Spleen (tissue), 11 donors: ENCODE results near the gene ITGA2. TPM values are rescaled to one million over a fixed set of nuclear protein-coding genes. Genes with fewer than 3 reads are reported as not detected.

Experiments
- DNase-seq: peaks from one replicate; pipeline ENCODE4 v3.0.0-alpha.2; 2020
- H3K27ac ChIP-seq, 8 donors: fragments of 200-600 bp; sonication (generic) in 7 of 8; 1 replicate in 4 of 8; 2 replicates in 4 of 8; pipeline versions ENCODE4 v1.5.0 to v1.8.0; 2016 to 2021; ENCODE audit warnings: inconsistent platforms in 4 of 8, mild to moderate bottlenecking in 4 of 8, moderate library complexity in 1 of 8
- H3K27me3 ChIP-seq, 7 donors: fragments of 200-600 bp; sonication (generic) in 6 of 7; replicated peaks in 1 of 7; 1 replicate in 4 of 7; 2 replicates in 3 of 7; pipeline versions ENCODE4 v1.5.0 to v1.8.0; 2016 to 2021; ENCODE audit warnings: inconsistent platforms in 3 of 7, mild to moderate bottlenecking in 1 of 7
- H3K36me3 ChIP-seq, 6 donors: fragments of 200-600 bp; sonication (generic) in 5 of 6; 1 replicate in 4 of 6; 2 replicates in 2 of 6; pipeline versions ENCODE4 v1.5.0 to v1.8.0; 2016 to 2021; ENCODE audit warnings: inconsistent platforms in 2 of 6
- H3K4me1 ChIP-seq, 6 donors: fragments of 200-600 bp; sonication (generic) in 5 of 6; 1 replicate in 3 of 6; 2 replicates in 3 of 6; pipeline versions ENCODE4 v1.5.0 to v1.8.0; 2016 to 2021; ENCODE audit warnings: inconsistent platforms in 3 of 6
- H3K4me3 ChIP-seq, 8 donors: fragments of 200-600 bp; sonication (generic) in 7 of 8; 1 replicate in 4 of 8; 2 replicates in 4 of 8; pipeline versions ENCODE4 v1.5.0 to v1.8.0; 2016 to 2021; ENCODE audit warnings: inconsistent platforms in 4 of 8, mild to moderate bottlenecking in 4 of 8, moderate library complexity in 2 of 8
- H3K9me3 ChIP-seq, 8 donors: fragments of 200-600 bp; sonication (generic) in 7 of 8; 1 replicate in 4 of 8; 2 replicates in 4 of 8; pipeline versions ENCODE4 v1.5.0 to v1.8.0; 2016 to 2021; ENCODE audit warnings: inconsistent platforms in 4 of 8
- CTCF ChIP-seq, 11 experiments: fragments of 200-600 bp in 7 of 11; fragments of 450-650 bp in 4 of 11; sonication (generic) in 4 of 11; IDR thresholded peaks in 8 of 11; conservative IDR thresholded peaks in 3 of 11; 1 replicate in 7 of 11; 2 replicates in 4 of 11; pipeline versions ENCODE4 v1.4.0 to v1.8.0; 2016 to 2021; ENCODE audit warnings: antibody characterized with exemption in 11 of 11, inconsistent platforms in 4 of 11, mild to moderate bottlenecking in 1 of 11
- POLR2A ChIP-seq, 3 donors: fragments of 450-650 bp; IDR thresholded peaks; one replicate each; pipeline ENCODE4 v1.5.1; 2017; ENCODE audit warnings: antibody characterized with exemption in 3 of 3, mild to moderate bottlenecking in 1 of 3
- POLR2AphosphoS5 ChIP-seq, 3 donors: sonication (generic); formaldehyde crosslinking; IDR thresholded peaks; one replicate each; pipeline ENCODE4 v1.5.1; 2017; ENCODE audit warnings: antibody characterized with exemption in 3 of 3
- WGBS, 5 donors: extraction: QIAGEN DNeasy Blood & Tissue Kit in 3 of 5; methylation state at CpG; one replicate each; pipeline versions ENCODE4 v1.1.5 to v1.1.7; 2013 to 2018; 5-methylcytosine and 5-hydroxymethylcytosine counted together
- intact Hi-C: fragments of 100-400 bp; cut with DNase I; formaldehyde crosslinking; loops from one replicate; pipeline ENCODE4 v1.15.0; 2023; ENCODE audit warnings: low total_unique reads
- polyA plus RNA-seq, 3 donors: library from polyadenylated mRNA; stranded (reverse); fragments of 200-250 nt; gene quantifications; one replicate each; pipeline ENCODE4 v1.2.1, GENCODE V29; 2013
- total RNA-seq, 7 donors: library from RNA; depleted of rRNA in 3 of 7; stranded (reverse); fragments of >200 nt in 3 of 7; fragmentation: NEBNext Ultra II Directional in 4 of 7; extraction: Animal tissue kit (Norgen Biotek cat#: 25700) in 4 of 7; gene quantifications; one replicate each; pipeline versions ENCODE4 v1.1.0 to v1.2.1, GENCODE V29; 2016 to 2021
- donor health status: healthy with polysubstance abuse.
- donor health status: DM: no; HTN: no; CAD: no; lungs with moderate emphysema.
- donor health status: DM: no; HTN: no; CAD: no.
- donor health status: Bipolar disorder and iron deficiency.
- donor health status: healthy.
- donor health status: DM: no; HTN: no; CAD: no.
- donor health status: DM: yes; HTN: yes; CAD: no.

The ITGA2 gene
- total and polyA plus RNA-seq, 10 donors, result 0.54 to 21.6 (median 13.1) TPM

- Histone ChIP-seq H3K4me3 (no peak overlapping the region), H3K27me3 (no peaks in the 10 kb centered on the region), H3K36me3 (no peaks in the 10 kb centered on the region), H3K9me3 (no peaks in the 10 kb centered on the region), H3K4me1 (peaks cover 7 to 26% (median 17%) of the 10 kb centered on the region in 6 donors), H3K27ac (no peak overlapping the region)
- DNase-seq, result no peak
- intact Hi-C loops, result no loop called here
- TF ChIP-seq CTCF (IDR thresholded peaks at IDR 0.05 in 8 of 11, conservative IDR thresholded peaks at IDR 0.05 in 3 of 11), result no peak
- TF ChIP-seq POLR2AphosphoS5 (IDR thresholded peaks at IDR 0.05), result no peak
- TF ChIP-seq POLR2A (IDR thresholded peaks at IDR 0.05), result no peak
- WGBS, 5 donors, result 75 to 88% (median 79%) methylated on average over 1 of the region's 1 CpG
Observed at GRCh38 chr5:53002491-53002890, 13.3 kb downstream of the ITGA2 start.

- H3K27me3 ChIP-seq, result no peaks in the 10 kb centered on the region
- no peak overlapping the region for H3K4me3 ChIP-seq
- H3K4me1 ChIP-seq, result peaks cover 7 to 27% (median 17%) of the 10 kb centered on the region in 6 donors
- no peak for DNase-seq
- TF ChIP-seq POLR2AphosphoS5 (IDR thresholded peaks at IDR 0.05) (no peak), CTCF (IDR thresholded peaks at IDR 0.05 in 8 of 11, conservative IDR thresholded peaks at IDR 0.05 in 3 of 11) (no peak), POLR2A (IDR thresholded peaks at IDR 0.05) (no peak)
- no peaks in the 10 kb centered on the region for H3K36me3 ChIP-seq
- 93 to 97% (median 94%) methylated on average over 1 of the region's 1 CpG for whole genome bisulfite sequencing, 5 donors
- no peaks in the 10 kb centered on the region for H3K9me3 ChIP-seq
- intact Hi-C loops, result no loop called here
- no peak overlapping the region for H3K27ac ChIP-seq
Observed at GRCh38 chr5:53003144-53003543, 14.0 kb downstream of the ITGA2 start.

- intact Hi-C loops, result no loop called here
- Histone ChIP-seq H3K9me3 (no peaks in the 10 kb centered on the region), H3K4me1 (peaks cover 7 to 27% (median 17%) of the 10 kb centered on the region in 6 donors), H3K36me3 (no peaks in the 10 kb centered on the region), H3K27me3 (no peaks in the 10 kb centered on the region), H3K4me3 (peak overlapping the region in 1 of 8 donors; percentile 3), H3K27ac (peak overlapping the region in 6 of 8 donors; percentile 7 to 67 (median 31))
- TF ChIP-seq POLR2A (IDR thresholded peaks at IDR 0.05) (no peak), POLR2AphosphoS5 (IDR thresholded peaks at IDR 0.05) (no peak), CTCF (IDR thresholded peaks at IDR 0.05 in 8 of 11, conservative IDR thresholded peaks at IDR 0.05 in 3 of 11) (no peak)
- DNase-seq, result no peak
- WGBS, 5 donors, result 38 to 53% (median 46%) methylated on average over 4 of the region's 4 CpGs
Observed at GRCh38 chr5:53006911-53007890, 18.0 kb downstream of the ITGA2 start.

GRCh38 chr5:53008751-53009150 lies 19.6 kb downstream of the ITGA2 start:
- H3K27me3 ChIP-seq, result no peaks in the 10 kb centered on the region
- H3K36me3 ChIP-seq, result no peaks in the 10 kb centered on the region
- TF ChIP-seq POLR2AphosphoS5 (IDR thresholded peaks at IDR 0.05) (no peak), POLR2A (IDR thresholded peaks at IDR 0.05) (no peak), CTCF (IDR thresholded peaks at IDR 0.05 in 8 of 11, conservative IDR thresholded peaks at IDR 0.05 in 3 of 11) (no peak)
- no peak overlapping the region for H3K4me3 ChIP-seq
- intact Hi-C loops, result no loop called here
- WGBS, 5 donors, result 30 to 50% (median 47%) methylated on average over 1 of the region's 1 CpG
- DNase-seq, result no peak
- H3K9me3 ChIP-seq, result peaks cover 0 to 3% (median 0%) of the 10 kb centered on the region in 8 donors
- no peak overlapping the region for H3K27ac ChIP-seq
- peaks cover 7 to 27% (median 17%) of the 10 kb centered on the region in 6 donors for H3K4me1 ChIP-seq
